GM18909 (cell line): ENCODE data around the gene ZG16B.

Source experiments
- ATAC-seq: cut with Tn5 transposase; IDR thresholded peaks from one replicate; pipeline ENCODE4 v1.9.1; 2021; ENCODE audit warnings: mild to moderate bottlenecking; ENCODE audit not compliant: unreplicated experiment, poor library complexity

ZG16B gene

GRCh38 chr16:2822496-2822895 is 7.6 kb upstream of the ZG16B start:
- no peak for ATAC-seq

GRCh38 chr16:2824626-2825025 is 5.5 kb upstream of the ZG16B start:
- no peak for ATAC-seq

- no peak for ATAC-seq
Measured at GRCh38 chr16:2825049-2825742, 4.9 kb upstream of the ZG16B start.

DNA sequence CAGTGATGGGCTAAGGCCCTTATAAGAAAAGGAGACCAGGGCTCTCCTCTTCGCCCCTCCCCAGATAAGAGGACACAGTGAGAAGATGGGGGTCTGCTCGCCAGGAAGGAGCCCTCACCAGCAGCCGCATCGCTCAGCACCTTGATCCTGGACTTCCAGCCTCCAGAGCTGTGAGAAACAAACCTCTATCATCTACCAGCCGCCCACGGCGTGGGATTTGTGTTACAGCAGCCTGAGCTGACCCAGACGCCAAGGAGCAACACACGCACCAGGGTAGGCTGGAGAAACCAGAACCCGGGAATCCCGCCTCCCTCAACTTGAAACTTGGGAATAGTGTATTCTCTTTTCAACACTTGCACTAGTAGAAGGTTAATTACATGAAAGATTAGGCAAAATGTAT is 4.2 kb upstream of the ZG16B start:
- no peak for ATAC-seq

DNA sequence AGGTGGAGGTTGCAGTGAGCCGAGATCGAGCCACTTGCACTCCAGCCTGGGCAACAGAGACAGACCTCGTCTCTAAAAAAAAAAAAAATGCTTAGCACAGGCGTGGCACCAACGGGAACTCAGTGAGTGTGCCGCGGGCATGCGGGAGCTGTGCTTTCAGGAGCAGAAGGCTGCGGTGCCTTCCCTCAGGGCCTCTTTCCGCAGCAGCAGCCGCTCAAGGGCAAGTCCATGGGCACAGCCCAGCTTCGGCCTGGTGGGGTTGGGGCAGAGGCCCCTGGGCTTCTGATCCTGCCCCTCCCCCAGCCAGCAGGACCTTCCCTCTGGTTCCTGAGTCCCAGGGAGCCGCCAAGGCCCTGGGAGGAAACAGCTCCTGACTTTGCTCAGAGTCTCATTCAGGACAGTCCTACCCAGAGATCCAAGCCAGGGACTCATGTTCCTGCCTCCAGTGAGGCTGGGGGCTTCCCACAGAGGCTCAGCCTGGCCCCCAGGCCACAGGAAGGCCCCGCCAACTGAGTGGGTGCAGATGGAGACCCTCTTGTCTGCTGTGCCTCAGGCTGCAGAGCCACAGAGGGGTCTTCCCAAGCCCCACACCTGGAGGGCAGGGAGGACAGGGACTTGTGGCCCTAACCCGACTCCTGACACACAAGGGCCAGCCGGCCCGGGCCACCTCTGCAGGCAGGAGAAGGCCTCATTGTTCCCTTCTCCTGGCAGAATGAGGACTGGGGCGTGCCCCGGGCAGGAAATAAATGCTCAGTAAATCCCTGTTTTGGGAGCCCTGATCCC is 3.3 kb upstream of the ZG16B start:
- no peak for ATAC-seq

DNA sequence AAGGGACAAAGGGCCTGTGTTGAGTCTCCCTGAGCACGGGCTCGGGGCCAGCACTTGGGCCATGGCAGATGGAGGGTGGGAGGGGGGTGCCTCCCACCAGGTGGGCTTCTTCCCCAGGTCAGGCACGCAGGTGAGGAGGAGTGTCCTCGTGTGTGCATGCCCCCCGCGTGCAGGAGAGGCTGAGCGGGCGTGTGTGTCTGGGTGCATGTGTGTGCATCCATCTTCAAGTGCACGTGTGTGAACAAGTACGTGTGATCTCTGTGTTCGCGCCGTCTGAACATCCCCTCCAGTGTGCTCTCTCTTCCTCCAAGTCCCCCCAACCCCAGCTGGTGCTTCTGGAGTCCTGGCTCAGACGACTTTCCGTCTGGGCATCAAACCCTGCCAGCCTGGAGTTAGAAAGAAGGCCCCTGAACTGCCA is 2.7 kb upstream of the ZG16B start:
- no peak for ATAC-seq

- no peak for ATAC-seq
Measured at GRCh38 chr16:2827831-2828520, 2.1 kb upstream of the ZG16B start.

- no peak for ATAC-seq
Measured at GRCh38 chr16:2828521-2828840, 1.6 kb upstream of the ZG16B start.

DNA sequence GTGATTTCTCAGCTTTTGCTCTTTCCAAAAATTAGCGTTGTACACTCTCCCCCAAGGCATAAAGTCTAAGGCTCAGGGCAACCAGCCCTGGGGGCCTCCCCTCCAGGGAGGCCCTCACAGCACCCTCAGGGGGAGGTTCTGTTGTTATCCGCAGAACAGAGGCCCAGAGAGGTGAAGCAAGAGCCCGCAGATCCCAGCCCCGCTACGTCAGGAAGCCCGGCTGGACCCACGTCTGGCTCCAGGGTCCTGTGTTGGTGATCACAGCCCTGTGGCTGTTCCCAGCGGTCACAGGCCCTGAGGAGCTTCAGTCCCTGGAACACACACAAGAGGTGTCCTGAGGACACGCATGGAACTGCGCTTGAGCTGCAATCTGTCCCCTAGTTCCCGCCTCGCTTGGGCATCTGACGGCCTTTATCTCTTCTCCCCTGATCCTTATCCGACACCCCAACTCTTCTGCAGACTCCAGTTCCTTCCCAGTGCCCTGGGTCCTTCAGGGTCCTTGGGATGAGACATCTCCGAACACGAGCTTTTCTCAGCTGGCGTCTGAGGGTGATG is 1.1 kb upstream of the ZG16B start:
- no peak for ATAC-seq

- no peak for ATAC-seq
Measured at GRCh38 chr16:2830355-2830695, 222 bp downstream of the ZG16B start.

DNA sequence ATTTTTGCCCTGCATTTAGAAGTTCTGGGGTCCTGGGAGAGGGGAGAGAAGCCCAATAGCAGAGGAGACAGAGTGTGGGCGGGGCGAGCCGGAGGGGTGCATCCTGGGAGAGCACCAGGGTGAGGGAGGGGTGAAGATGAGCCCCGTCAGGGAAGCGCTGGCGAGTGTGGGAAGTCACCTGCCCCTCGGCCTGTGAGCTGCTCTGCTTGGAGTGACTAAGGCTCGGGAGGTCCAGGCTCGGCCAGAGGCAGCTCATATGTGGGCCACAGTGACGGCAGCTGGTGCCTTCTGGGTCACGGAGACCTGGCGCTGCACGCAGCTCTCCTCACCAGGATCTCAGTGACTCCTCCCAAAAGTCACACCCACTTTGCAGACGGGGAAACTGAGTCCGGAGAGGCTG is 1.1 kb downstream of the ZG16B start:
- ATAC-seq = no peak

- ATAC-seq = no peak
Measured at GRCh38 chr16:2833776-2834175, 3.7 kb downstream of the ZG16B start.

- ATAC-seq = no peak
Measured at GRCh38 chr16:2834968-2835367, 4.9 kb downstream of the ZG16B start.

DNA sequence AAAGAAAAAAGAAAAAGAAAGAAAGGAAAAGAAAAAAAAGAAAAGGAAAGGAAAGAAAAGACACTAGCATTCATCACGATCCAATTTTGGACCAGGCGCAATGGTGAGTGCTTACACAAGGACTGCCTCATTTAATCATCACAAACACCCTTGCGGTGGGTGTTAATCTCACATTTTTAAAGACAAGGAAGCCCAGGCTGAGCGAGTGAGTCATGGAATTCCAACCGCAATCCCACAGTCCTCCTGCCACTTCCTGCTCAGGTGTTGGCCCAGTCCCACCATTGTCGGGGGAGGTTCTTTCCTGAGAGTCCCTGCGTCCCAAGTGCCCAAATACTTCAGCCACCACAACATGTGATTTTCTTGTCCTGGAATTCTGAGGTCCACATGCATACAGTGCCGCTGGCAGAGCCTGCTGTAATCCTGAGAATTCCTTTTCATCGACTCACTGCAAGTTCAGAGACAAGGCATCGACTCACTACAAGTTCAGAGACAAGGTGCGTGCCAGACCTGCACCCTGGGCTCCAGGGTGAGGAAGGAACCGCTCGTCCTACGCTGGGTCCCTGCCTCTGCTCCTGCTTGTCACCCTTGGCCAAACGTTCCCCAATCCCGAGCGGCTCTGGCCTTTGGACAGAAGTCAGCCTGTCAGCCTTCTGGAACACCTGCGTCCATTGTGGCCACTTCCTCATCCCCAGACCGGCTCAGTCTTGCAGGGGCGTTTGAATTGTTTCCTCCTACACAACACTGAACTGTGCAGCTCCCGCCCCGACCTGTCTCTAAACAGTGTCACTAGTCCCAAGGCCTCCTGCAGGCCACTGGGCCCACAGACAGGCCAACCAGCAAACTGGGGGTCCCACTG is 5.8 kb downstream of the ZG16B start:
- ATAC-seq = no peak

DNA sequence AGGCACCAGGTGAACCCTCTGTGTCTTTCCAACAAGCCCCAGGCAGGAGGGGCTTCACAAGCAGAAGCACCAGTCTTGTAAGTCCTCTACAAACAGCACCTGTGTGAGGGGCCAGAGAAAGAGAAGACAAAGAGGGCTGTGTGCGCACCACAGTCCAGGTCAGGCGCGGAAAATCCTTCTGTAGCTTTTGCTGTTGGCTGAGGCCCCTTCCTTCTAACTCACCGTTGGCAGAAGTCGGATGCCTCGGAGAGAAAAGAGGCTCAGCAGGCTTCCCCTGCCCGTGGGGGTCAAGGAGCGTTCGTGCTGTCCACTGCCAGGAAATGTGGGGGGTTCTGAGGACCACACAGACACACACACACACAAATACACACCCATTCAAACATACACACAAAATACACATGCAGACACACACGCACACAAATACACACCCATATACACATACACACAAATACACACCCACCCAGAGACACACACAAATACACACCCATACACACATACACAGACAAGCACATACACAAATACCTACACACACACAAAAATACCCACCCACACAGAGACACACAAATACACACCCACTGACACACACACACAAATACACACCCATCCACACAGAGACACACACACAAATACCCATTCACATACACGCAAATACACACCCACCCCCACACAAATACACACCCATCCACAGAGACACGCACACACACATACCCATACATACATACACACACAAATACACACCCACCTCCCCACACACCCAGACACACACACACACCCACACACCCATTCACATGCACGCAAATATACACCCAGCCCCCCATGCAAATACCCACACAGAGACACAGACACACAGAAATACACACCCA is 6.8 kb downstream of the ZG16B start:
- ATAC-seq = no peak

DNA sequence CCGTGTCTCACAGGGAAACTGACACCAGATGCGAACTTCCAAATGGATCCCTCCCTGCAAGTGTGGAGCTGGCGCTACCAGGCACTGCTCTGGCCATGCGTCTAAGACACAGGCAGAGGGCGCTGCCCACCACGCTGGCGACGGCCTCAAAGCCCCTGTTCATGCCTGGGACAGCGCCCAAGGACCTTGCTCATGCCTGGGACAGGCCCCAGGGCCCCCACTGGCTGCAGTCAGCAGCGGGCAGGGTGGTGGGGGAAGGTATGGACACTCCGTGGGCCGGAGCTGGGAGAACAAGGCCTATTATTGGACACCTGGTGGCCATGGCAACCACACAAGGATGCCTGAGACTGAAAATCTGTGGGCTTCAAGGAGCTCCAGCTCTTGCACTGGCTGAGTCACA is 8.8 kb downstream of the ZG16B start:
- ATAC-seq = no peak

DNA sequence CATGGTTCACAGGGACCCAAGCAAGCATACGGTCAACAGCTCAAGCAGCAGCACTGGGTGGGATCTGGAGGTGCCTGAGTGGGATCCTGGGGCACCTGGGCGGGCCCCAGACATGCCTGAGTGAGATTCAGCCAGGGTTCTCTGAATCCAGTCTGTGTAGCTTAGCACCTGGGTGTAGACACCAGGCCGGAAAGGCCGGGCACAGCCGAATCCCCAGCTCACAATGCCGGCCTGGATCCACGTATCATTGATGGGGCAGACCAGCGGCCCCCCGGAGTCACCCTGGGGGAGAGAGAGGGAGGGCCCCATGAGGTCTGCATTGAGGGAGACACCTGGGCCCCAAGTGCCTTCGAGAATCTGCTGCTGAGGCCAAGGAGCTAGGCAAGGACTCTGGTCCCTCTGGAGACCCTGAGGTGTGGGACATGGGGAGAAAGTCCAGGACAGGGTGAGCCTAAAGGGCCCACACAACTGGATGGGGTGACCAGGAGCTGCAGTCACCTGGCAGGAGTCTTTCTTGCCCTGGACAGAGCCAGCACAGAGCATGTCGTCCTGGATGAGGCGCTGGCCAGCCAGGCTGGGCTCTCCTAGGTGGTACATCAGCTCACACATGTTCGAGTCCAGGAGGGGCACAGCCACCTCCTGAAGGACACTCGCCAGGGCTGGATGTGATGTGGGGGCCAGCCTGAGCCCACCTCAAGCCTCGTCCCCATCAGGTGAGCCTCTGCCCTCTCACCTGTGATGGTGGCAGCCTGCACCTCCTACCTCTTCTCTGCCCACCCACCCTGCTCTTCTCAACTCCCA is 9.7 kb downstream of the ZG16B start:
- no peak for ATAC-seq

- ATAC-seq = no peak
Measured at GRCh38 chr16:2840914-2841313, 10.8 kb downstream of the ZG16B start.
